Heart right ventricle (tissue), 16 donors: ENCODE results near the gene TSHZ3. TPM values are rescaled to one million over a fixed set of nuclear protein-coding genes. Genes with fewer than 3 reads are reported as not detected.

Experiments
- ATAC-seq, 8 donors: fragments of 200-7000 bp; cut with Tn5 transposase; one replicate each; pipeline ENCODE4 v1.9.1; 2020; ENCODE audit warnings: mild to moderate bottlenecking in 8 of 8, moderate library complexity in 8 of 8, moderate number of reproducible peaks in 1 of 8
- DNase-seq, 2 donors: peaks; one replicate each; pipeline ENCODE4 v3.0.0-alpha.2; 2020
- H3K27ac ChIP-seq, 10 donors: fragments of 200-600 bp; sonication (generic) in 2 of 10; one replicate each; pipeline versions ENCODE4 v1.5.0 to v1.8.0; 2020 to 2022; ENCODE audit warnings: mild to moderate bottlenecking in 3 of 10
- H3K27me3 ChIP-seq, 7 donors: fragments of 200-600 bp; one replicate each; pipeline ENCODE4 v1.8.0; 2021 to 2022; ENCODE audit warnings: mild to moderate bottlenecking in 2 of 7
- H3K36me3 ChIP-seq, 9 donors: fragments of 200-600 bp; sonication (generic) in 1 of 9; one replicate each; pipeline versions ENCODE4 v1.5.0 to v1.8.0; 2020 to 2022; ENCODE audit warnings: mild to moderate bottlenecking in 2 of 9
- H3K4me1 ChIP-seq, 9 donors: fragments of 200-600 bp; sonication (generic) in 1 of 9; one replicate each; pipeline versions ENCODE4 v1.5.0 to v1.8.0; 2020 to 2022; ENCODE audit warnings: mild to moderate bottlenecking in 4 of 9
- H3K4me3 ChIP-seq, 10 donors: fragments of 200-600 bp; sonication (generic) in 2 of 10; one replicate each; pipeline versions ENCODE4 v1.5.0 to v1.8.0; 2020 to 2022; ENCODE audit warnings: mild to moderate bottlenecking in 7 of 10, moderate library complexity in 2 of 10
- H3K9me3 ChIP-seq, 11 donors: fragments of 200-600 bp in 10 of 11; sonication (generic) in 2 of 11; one replicate each; pipeline versions ENCODE4 v1.5.0 to v1.8.0; 2013 to 2022; ENCODE audit warnings: mild to moderate bottlenecking in 2 of 11, control low read depth in 1 of 11, moderate library complexity in 1 of 11
- CTCF ChIP-seq, 9 donors: fragments of 200-600 bp; sonication (generic) in 2 of 9; IDR thresholded peaks; one replicate each; pipeline versions ENCODE4 v1.5.0 to v1.8.0; 2021 to 2022; ENCODE audit warnings: antibody characterized with exemption in 9 of 9, mild to moderate bottlenecking in 5 of 9, moderate library complexity in 1 of 9
- WGBS, 2 donors: extraction: QIAGEN DNeasy Blood & Tissue Kit; methylation state at CpG; one replicate each; pipeline ENCODE4 v1.1.7; 2013; ENCODE audit warnings: inconsistent platforms in 1 of 2; 5-methylcytosine and 5-hydroxymethylcytosine counted together
- intact Hi-C, 10 donors: fragments of 100-400 bp; cut with DNase I; formaldehyde crosslinking; loops; one replicate each; pipeline versions ENCODE4 v1.11.1 to v1.14.2; 2022
- polyA plus RNA-seq, 2 donors: library from polyadenylated mRNA; stranded (reverse); fragments of 200-250 nt; gene quantifications; one replicate each; pipeline ENCODE4 v1.2.3, GENCODE V29; 2013
- total RNA-seq, 10 donors: library from RNA; stranded (reverse); fragmentation: NEBNext Ultra II Directional in 3 of 10; extraction: Animal tissue kit (Norgen Biotek cat#: 25700) in 3 of 10; gene quantifications; one replicate each; pipeline versions ENCODE4 v1.2.1 to v1.2.4, GENCODE V29; 2021 to 2023
- donor health status: Arrhythmogenic right ventricular cardiomyopathy.
- donor health status: ischemic (EF 13 %, LVEDD 7.1; RV severe dilation, severe dysfunction).
- donor health status: healthy with polysubstance abuse.
- donor health status: DM: no; HTN: yes; CAD: no.
- donor health status: DM: no; HTN: no; CAD: no.
- donor health status: ischemic (EF 25% LVEDD 6.9; RV normal size, moderate dysfunction).
- donor health status: ischemic (EF 25% LVEDD 5.7; RV mildly dilated, moderate dysfunction).
- donor health status: healthy.
- donor health status: DM: yes; HTN: yes; CAD: no.
- donor health status: Ischemic cardiomyopathy.
- donor health status: ischemic (EF 35%, LVEDD 5.7; RV mildly dilated, moderate dysfunction).
- donor health status: nonischemic (EF 11% LVEDD 7.7; RV severe dilation, severe dysfunction).
- donor health status: DM: yes; HTN: yes; CAD: no.
- donor health status: PGD.
- donor health status: ischemic (EF 29% LVEDD 5.4; RV normal size, mild dysfunction).
- donor health status: nonischemic (EF 23%, LVEDD 6.1; RV moderate dilation, normal function).

The TSHZ3 gene
- total and polyA plus RNA-seq, 12 donors, result 1.7 to 5.0 (median 3.1) TPM

- ATAC-seq, result no peak
- intact Hi-C loops, result loop anchor here in 5 of 10 donors (5.0 to 10.0 kb wide), 6 partner anchors 300 to 870 kb away; no protein-coding TSS in a partner anchor
- Histone ChIP-seq H3K36me3 (no peaks in the 10 kb centered on the region), H3K27ac (no peak overlapping the region), H3K9me3 (no peaks in the 10 kb centered on the region), H3K4me3 (no peak overlapping the region), H3K4me1 (peaks cover 6 to 50% (median 15%) of the 10 kb centered on the region in 9 donors), H3K27me3 (peaks cover 0 to 82% (median 63%) of the 10 kb centered on the region in 7 donors)
- no peak for TF ChIP-seq CTCF (IDR thresholded peaks at IDR 0.05)
- WGBS, 2 donors, result 18 to 32% methylated on average over 25 of the region's 25 CpGs
- DNase-seq, result no peak
Measured at GRCh38 chr19:31354799-31355664, 5.8 kb upstream of the TSHZ3 start.

GRCh38 chr19:31354316-31354715 is 5.1 kb upstream of the TSHZ3 start:
- H3K36me3 ChIP-seq, result no peaks in the 10 kb centered on the region
- peaks cover 0 to 82% (median 63%) of the 10 kb centered on the region in 7 donors for H3K27me3 ChIP-seq
- TF ChIP-seq CTCF (IDR thresholded peaks at IDR 0.05), result no peak
- no peak for DNase-seq
- H3K4me3 ChIP-seq, result no peak overlapping the region
- intact Hi-C loops, result loop anchor here in 4 of 10 donors (5.0 to 10.0 kb wide), 5 partner anchors 300 to 870 kb away; no protein-coding TSS in a partner anchor
- ATAC-seq, result no peak
- no peaks in the 10 kb centered on the region for H3K9me3 ChIP-seq
- 29 to 49% methylated on average over 10 of the region's 10 CpGs for WGBS, 2 donors
- H3K4me1 ChIP-seq, result peaks cover 6 to 50% (median 15%) of the 10 kb centered on the region in 9 donors
- H3K27ac ChIP-seq, result no peak overlapping the region

- ATAC-seq (no peak), DNase-seq (no peak)
- Histone ChIP-seq H3K27ac (no peak overlapping the region), H3K4me1 (peaks cover 6 to 50% (median 17%) of the 10 kb centered on the region in 9 donors), H3K4me3 (no peak overlapping the region), H3K27me3 (peaks cover 0 to 83% (median 63%) of the 10 kb centered on the region in 7 donors), H3K9me3 (no peaks in the 10 kb centered on the region), H3K36me3 (no peaks in the 10 kb centered on the region)
- WGBS, 2 donors, result 33 to 50% methylated on average over 10 of the region's 10 CpGs
- TF ChIP-seq CTCF (IDR thresholded peaks at IDR 0.05), result no peak
- intact Hi-C loops, result loop anchor here in 4 of 10 donors (5.0 to 10.0 kb wide), 5 partner anchors 299 to 871 kb away; no protein-coding TSS in a partner anchor
Measured at GRCh38 chr19:31353833-31354232, 4.6 kb upstream of the TSHZ3 start.

GRCh38 chr19:31352782-31353651 is 3.8 kb upstream of the TSHZ3 start:
- Histone ChIP-seq H3K4me1 (peaks cover 6 to 58% (median 23%) of the 10 kb centered on the region in 9 donors), H3K4me3 (no peak overlapping the region), H3K27ac (no peak overlapping the region), H3K27me3 (peaks cover 0 to 82% (median 63%) of the 10 kb centered on the region in 7 donors), H3K9me3 (no peaks in the 10 kb centered on the region), H3K36me3 (no peaks in the 10 kb centered on the region)
- no peak for ATAC-seq
- TF ChIP-seq CTCF (IDR thresholded peaks at IDR 0.05), result no peak
- 35 to 56% methylated on average over 43 of the region's 43 CpGs for WGBS, 2 donors
- intact Hi-C loops, result loop anchor here in 4 of 10 donors (5.0 to 10.0 kb wide), 5 partner anchors 298 to 872 kb away; no protein-coding TSS in a partner anchor
- no peak for DNase-seq
